GM21723 (cell line): ENCODE measurements around the gene CCDC146.
"Not testable (repeated sequence)": the region's sequence is repeated elsewhere in the genome, so short reads cannot be mapped to it uniquely, and the experiment has no call there.

Source experiments
- ATAC-seq: cut with Tn5 transposase; IDR thresholded peaks from one replicate; pipeline ENCODE4 v1.9.1; 2021; ENCODE audit warnings: mild to moderate bottlenecking, moderate library complexity; ENCODE audit not compliant: unreplicated experiment

The CCDC146 gene

DNA sequence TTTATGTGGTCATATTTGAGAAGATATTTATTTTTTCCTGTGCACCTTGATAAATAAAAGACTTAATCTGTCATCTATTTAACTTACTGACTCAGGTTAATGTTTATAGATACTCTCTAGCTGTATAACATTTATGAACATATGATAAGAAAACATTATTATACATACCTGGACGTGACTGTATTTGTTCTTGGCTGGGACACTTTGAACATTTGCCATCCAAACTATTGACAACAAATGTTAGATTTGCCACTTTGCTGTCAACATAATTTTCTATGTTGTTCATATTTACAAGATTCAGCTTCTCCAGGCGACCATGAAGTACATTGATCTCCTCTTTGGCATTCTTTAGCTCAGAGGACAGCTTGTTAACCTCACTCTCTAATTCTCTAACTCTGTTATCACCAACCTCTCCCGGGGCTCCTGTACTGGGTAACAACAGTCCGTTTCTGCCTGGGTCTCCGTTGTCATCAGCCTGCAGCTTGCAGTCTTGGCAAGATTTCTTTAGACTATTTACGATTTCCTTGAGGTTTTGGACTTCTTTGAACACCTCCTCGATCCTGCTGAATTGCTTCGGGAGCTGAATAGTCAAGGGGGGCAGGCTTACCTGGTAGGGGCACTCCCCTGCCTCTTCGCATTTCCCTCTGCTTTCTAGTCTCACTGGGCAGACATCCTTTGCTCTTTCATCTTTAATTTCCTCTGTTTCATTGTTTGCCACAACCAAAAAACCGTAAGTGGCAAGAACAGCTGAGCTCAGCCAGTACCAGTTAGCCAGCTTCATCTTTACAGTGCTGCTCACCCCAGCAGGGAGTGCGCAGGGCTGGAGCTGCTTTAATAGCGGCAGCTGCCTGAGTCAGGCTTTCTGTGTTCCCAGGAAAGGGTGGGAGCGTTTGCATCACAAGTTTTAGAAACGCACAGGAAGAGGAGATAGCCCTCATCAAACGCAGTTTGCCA lies 76.9 kb downstream of the CCDC146 start, which contains the start of gene FGL2:
TSS of gene FGL2 (minus strand) at position 807 of the 954 bp plus-strand sequence. CDS start at position 781, 26 bp downstream.
- no peak for ATAC-seq

DNA sequence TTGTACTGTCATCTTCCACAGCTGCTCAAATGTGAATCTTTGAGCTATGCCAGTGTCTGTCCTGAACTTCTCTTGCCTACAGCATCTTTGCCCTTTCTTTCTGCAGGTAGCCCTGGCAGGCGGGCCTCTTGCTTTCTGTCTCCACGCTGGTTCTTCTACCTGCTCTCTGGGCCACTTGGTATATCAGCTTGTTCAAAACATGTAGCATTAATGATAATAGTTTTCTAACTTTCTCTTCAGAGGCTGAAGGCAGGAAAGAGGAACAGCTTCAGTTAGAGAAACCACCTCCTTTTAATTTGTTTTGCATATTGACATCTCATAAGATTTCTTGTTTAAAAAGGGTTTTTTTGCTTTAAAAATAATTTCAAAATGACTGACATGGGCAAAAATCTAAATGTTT lies 78.1 kb downstream of the CCDC146 start:
- ATAC-seq = no peak

DNA sequence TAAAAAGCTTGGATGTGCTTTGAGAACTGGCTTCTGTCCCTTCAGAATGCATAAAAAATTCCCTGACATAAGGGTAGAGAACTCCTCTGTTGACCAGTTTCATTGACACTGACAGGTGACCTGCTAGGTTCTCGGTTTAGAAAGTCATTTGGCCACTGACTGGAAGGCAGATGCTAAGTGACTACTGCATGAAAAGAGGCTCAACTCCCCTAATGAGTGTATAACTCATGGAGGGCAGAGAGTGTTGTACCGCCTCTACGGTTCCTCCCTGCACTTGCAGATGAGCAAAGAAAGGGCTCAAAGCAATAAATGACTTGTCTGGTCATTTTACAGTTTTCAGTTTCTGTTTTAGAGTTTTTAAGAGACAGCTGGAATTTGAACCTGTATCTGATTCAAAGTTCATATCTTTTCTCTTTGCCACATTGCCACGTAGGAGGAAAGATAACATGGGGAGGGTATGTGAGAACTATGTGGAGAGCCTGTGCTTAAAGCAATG lies 80.1 kb downstream of the CCDC146 start:
- ATAC-seq = peak; percentile 92

DNA sequence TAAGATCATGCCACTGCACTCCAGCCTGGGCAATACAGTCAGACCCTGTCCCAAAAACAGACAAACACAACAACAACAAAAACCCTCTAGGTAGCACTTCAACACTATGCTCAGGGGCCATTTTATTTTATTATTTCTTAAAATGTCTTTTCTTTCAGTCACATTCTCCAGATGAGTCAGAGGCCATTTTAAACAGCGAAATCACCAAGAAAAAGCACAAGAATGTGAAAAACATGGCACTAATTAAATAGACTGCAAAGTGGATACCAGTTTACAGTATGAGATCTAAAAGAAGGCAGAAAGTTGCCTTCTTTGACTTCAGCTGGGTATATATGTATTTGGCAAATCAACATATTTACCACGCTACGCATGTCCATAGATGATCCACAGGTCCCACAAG lies 83.3 kb downstream of the CCDC146 start:
- no peak for ATAC-seq

DNA sequence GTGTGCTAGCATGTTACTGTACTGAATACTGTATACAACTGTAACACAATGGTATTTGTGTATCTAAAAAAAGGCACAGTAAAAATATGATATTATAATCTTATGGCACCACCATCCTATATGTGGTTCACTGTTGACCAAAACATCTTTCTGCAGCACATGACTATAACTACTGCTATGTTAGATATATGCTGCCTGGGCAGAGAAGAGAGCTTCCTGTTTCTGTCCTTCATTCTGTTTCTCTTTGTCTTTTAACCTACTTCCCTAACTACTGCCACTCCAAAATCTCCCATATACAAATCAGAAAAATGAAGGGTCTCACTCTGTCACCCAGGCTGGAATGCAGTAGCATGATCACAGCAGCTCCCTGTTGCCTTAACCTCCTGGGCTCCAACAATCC lies 86.0 kb downstream of the CCDC146 start:
- no peak for ATAC-seq

DNA sequence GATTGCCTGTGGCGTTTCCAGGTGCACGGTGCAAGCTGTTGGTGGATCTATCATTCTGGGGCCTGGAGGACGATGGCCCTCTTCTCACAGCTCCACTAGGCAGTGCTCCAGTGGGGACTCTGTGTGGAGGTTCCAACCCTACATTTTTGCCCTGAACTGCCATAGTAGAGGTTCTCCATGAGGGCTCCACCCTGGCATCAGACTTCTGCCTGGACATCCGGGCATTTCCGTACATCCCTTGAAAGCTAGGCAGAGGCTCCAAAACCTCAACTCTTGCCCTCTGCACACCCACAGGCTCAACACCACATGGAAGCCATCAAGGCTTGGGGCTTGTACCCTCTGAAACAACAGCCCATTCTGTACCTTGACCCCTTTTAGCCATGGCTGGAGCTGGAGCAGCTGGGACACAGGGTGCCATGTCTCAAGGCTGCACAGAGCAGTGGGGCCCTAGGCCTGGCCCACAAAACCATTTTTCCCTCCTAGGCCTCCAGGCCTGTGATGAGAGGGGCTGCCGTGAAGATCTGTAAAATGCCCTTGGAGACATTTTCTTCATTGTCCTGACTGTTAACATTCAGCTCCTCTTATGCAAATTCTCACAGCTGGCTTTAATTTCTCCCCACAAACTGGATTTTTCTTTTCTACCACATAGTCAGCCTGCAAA lies 87.2 kb downstream of the CCDC146 start:
- no peak for ATAC-seq

DNA sequence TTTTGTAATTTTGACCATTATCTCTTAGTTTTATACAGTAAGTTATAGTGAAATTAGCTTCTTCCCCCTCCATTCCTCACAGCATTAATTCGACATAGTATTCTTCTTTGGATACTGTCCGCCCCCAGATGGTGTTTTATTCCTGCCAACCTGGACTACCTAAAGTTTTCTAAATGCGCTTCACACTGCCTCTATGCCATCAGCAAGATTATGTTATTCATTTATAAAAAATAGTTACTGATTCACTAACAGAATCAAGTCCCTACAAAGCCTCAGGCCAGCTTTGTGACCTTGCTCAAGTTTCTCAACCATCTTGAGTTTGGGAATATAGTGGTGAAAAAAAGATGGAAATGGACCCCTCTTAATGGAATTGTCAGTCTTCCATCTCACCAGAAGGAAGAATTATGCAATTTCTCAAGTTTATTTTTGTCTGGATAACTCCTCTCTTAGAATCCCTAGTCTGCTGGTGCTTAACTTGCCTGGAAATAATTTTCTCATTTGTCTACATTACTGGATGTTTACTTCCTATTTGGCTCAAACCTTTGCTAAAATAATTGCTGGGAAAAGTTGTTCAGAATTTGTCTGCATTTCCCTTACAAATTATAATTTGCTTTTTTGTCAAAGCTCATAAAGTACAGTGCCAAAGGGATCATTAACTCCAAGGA lies 93.9 kb downstream of the CCDC146 start:
- no peak for ATAC-seq

DNA sequence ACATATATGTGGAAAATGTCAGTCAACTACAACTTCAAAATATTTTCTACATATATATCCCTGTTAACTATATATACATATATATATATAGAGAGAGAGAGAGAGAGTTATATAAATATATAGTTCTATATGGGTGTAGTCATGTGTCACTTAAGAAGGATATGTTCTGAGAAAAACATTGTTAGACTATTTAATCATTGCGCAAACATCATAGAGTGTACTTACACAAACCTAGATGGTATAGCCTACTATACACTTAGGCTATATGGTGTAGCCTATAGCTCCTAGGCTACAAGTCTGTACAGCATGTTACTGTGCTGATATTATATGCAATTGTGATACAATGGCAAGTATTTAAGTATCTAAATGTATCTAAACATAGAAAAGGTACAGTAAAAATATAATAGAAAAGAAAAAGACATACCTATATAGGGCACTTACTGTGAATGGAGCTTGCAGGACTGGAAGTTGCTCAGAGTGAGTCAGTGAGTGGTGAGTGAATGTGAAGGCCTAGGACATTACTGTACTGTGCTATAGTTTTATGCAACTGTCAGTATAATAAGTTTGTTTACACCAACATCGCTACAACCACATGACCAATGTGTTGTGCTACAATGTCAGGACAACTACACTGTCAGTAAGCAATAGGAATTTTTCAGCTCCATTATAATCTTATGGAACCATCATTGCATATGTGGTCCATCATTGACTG lies 95.2 kb downstream of the CCDC146 start:
- no peak for ATAC-seq

DNA sequence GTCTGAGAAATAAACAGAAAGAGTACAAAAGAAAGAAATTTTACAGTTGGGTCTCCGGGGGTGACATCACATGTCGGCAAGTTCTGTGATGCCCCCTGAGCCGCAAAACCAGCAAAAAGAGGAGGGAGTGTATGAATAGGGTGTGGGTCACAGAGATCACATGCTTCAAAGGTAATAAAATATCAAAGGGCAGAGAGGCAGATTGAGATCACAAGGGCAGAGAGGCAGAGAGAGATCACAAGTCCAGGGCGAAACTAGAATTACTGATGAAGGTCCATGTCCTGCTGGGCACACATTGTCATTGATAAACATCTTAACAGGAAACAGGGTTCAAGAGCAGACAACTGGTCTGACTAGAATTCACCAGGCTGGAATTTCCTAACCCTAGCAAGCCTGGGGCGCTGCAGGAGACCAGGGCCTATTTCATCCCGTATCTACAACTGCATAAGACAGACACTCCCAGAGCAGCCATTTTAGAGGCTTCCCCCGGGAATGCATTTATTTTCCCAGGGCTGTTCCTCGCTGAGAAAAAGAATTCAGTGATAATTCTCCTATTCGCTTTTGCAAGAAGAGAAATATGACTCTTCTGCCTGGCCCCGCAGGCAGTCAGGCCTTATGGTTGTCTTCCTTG lies 97.4 kb downstream of the CCDC146 start:
- ATAC-seq = not testable (repeated sequence)

DNA sequence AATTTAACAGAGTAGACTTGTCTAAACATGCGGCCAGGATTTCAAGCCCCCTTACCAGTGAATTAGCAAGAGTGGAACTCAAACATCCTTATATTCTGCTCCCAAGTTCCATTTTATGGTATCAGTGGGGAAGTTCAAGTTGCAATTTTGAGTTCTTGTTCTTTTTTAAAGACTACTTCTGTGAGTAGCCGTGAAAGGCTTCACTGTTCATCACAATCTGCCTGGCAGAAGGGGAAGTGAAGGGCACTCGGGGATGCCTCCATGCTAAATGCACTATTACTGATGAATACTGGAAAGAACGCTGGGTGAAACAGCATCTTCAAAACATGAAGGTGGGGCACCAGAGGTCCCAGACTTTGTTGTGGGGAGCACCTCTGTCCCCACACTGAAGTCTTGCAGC lies 99.7 kb downstream of the CCDC146 start:
- ATAC-seq = no peak

DNA sequence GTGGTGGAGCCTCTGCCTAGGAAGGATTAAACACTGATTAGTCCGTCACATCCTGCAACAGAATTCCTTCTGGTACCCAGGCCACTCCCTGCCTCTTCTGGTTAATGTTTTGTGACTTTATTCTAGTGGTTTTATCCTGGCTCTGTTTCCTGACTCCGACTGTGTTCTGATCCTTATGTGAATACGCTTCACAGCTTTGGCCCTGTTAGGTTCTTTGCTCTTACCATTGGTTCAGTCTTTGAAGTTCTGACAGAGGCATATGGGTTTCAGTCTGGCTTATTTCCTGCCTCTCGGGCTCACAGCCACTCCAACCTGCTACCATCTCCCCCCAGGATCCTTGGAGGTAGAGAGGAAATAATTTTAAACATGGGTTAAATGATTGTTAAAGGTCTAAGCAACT lies 100.4 kb downstream of the CCDC146 start:
- no peak for ATAC-seq

DNA sequence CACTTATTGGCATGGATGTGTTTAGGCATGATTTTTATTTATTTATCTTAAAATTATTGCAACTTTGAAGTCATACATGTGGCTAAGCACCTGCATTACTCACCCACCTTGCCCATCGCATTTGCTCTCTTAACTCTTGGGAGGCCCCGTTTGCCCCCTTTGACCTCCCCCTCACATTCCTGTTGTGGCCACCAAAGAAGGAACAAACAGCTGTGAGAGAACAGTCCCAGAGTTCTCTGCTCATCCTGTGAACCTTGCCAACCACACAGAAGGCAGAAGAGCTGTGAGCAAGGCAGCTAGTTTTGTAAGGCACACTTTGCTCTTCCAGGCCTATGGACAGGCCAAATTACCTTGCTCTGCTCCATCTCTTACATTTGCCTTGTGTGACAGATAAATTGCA lies 100.8 kb downstream of the CCDC146 start:
- no peak for ATAC-seq

DNA sequence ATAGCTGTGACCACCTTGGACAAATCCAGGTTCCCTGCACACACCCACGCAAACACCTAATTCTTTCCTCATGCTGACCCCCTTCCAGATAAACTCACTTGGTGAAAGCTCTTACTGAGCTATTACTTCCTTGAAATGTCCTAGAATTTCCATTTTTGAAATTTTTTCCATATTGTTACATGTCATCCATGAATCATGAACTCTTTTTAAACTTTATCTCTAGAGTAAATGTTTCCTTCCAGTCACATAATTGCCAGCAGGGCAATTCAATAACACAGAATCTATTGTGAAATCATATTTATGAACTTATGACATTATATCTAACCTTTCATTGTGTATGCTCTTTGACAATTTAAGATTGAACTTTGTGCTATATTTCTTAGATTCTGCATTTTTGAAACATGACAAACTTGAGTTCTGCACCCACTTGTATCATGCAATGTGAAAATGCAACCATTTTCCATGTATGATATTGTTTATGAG lies 104.0 kb downstream of the CCDC146 start:
- ATAC-seq = no peak

DNA sequence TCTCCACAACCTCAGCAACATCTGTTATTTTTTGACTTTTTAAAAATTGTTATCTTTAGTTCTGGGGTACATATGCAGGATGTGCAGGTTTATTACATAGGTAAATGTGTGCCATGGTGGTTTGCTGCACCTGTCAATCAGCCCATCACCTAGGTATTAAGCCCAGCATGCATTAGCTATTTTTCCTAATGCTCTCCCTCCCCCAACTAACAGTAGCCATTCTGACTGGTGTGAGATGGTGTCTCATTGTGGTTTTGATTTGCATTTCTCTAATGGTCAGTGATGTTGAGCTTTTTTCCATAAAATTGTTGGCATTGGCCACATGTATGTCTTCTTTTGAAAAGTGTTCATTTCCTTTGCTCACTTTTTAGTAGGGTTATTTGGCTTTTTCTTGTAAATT lies 106.4 kb downstream of the CCDC146 start:
- not testable (repeated sequence) for ATAC-seq

DNA sequence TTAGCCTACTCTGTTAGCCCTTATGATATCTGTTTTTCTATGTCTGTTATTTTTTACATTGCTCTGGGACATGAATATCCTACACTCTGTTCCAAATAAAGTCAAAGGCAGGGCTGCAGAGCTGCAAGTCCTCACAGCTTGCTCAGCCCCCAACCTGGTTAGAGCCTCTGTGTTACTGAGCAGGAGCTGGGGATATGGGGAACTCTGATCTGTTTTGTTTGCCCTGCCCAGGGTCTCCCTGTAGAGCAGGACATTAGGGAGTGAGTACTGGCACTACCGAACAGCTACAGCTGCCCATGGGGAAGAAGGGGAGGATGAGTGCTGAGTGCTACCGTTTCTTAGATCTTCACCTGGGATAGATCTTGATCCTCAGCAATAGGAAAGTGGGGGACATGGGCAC lies 110.1 kb downstream of the CCDC146 start:
- ATAC-seq = no peak

DNA sequence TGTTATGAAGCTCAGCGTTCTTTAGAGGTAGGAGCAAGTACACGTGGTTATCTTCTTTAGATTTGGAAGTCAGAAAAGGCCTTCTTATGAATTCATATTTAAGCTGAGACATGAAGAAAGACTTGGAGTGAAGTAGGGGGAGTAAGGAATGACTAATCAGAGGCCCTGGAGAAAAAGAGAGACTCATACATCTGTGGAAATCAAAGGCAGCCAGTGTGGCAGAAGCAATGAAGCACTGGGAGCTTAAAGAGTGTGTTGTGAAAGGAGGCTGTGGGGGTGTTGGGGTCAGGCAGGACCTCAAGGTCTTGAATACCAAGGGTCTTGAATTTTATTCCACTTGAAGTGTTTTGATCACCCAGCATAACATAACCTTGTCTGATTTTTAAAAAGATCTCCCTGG lies 112.9 kb downstream of the CCDC146 start:
- ATAC-seq = no peak

DNA sequence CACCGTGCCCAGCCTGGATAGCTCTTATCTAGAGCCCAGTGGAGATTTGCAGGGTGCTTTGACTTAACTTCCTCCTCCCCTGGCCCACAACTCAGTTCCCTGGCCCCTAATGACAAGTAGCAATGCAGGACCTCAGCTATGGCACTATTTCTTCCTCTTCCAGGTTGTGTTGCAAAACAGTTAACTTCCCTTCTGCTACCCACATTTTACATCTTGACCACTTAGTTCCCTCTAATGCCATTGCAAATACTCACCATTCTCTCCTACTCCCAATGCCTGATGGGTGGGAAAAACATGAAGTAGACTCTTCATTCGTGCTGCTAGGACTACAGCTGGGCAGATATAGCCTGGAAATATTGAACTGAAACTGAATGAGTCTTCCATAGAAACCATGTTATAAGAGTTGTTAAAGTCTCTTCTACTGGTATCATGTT lies 116.3 kb downstream of the CCDC146 start:
- no peak for ATAC-seq

DNA sequence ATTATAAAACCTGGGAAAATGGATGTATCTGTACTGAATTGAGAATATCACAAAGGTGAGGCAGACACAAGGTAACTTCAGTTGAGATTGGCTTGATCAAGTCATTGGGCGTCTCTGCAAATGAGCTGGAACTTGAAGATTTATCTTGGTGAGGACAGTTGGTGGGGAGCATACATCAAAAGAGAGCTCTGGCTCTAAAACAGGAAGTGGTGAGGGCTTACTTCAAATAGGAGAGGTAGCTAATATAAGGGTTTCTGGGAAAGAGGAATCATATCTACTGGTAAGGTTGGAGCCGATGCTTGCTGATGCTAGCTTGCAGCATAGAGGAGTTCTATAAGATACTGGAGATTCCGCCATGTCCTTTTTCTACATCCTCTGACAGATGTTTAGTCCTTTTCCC lies 117.1 kb downstream of the CCDC146 start:
- ATAC-seq = no peak

DNA sequence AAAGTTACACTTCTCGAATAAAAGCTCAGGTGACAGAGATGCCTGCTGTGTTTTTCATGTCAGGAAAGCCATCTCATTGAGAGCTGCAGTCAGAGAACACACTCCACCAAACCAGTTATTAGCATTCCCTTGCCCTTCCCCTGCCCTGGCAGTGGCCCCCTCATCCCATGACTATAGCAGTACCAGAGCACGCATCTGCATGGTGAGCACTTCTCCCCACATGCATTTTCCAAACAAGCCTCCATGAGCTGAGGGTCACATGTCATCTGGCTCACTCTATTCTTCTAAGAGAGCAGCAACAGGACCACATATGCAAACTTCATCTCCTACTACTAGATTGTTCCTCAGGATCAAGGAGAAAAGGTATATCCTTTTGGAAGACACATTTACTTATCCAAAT lies 119.7 kb downstream of the CCDC146 start:
- no peak for ATAC-seq

DNA sequence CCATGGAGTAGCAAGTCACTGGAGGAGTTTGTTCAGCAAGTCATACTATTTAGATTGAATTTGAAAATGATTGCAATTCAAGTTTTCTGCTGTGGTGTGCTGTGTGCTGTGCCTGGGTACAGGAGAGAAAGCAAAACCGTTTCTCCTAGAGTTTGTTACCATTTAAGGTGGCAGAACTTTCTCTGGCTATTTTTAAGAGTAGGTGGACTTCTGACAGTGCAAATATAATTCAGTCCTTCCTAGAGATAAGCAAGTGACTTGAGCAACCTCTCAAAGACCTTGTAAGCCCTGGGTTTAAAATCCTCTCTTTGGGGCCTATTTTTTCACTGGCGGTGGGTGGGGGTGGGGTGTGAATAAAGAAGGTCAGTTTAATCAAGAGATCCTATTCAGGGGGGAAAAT lies 120.1 kb downstream of the CCDC146 start:
- no peak for ATAC-seq
